ENCODE results near the gene LNX1.
A peak's percentile ranks its signal among the peaks of the same experiment; 100 is the strongest.

LNX1 gene

DNA sequence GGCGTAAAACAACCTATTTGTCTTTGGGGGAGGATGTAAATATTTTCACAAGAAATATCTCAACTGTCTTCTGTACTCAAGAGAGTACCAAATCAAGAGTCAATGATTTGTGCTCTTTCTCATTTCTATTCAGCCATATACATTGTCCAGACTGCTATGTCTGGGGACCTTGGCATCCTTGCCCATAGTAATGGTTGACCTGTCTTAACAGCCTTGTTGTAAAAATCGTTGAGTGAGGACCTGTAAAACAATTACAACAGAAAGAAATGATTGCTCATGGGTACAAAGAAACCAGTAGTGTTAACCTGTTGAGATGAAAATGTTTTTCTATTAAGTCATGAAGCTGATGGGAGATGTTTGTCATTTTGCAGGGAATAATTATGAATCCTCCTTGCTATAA lies 56.6 kb downstream of the LNX1 start:
- no peak for DNase-seq (ENCODE audit: low spot score)

DNA sequence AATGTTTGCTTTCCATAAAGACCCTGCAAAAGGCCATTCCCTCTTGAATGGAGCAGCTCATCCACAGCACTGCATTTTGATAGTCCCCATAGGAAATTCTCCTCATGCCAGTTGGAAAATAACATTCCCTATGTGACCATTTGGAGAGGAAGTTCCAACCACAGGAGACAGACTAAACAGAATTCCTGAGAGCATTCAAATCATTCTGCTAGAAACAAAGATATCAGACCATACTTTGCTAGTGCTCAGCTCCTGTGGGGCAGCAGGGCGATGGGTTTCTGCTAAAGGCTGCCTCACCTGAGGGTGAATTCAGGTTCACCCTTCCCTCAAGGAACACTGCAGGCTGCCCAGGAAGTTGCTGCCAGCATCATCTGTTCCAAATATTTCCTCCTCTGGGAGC lies 58.8 kb downstream of the LNX1 start:
- DNase-seq (ENCODE audit: low spot score) = no peak

DNA sequence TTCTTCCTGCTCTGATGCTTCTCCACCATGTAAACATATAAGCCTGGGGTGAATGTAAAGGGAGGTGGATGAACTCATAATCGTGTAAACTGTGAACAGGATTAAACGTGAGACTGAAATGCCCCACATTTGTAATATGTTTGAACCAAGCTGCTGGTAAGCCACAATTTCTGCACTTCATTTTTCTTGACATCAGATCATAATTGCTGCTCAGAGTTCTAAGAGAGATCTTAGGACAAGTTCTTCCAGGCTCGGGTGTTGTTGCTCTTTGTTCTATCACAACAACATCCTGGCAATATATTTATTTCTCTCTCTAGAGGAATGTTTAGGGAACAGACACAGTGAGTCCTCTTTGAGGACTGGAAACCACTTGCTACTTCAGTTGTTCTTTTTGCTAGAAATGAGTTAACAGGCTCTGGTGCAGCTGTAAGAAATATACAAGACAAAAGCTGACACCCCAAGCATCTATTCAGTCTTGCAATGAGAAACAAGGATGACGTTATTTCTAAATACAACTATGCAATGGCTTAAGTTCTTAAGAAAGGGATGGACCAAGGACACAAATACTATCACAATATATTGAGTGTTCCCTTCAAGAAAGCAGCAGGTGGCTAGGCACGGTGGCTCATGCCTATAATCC lies 59.6 kb downstream of the LNX1 start:
- DNase-seq (ENCODE audit: low spot score) = no peak

DNA sequence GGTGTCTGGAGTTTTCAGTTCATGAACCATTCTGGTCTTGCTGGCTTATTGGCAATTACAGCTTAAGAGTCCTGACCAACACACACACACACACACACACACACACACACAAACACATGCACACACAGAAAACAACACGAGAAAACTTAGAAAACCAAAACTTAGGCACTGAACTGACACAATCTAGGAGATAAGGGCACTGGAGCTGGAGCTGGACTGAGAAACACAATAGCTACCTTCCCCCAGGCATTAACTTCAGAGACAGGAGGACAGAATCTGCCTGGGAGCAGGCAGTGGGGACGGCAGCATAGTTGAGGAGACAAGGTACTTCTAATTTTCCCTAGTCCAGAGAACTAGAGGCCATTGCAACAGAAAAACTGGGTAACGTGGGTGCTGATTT lies 62.3 kb downstream of the LNX1 start:
- no peak for DNase-seq (ENCODE audit: low spot score)

DNA sequence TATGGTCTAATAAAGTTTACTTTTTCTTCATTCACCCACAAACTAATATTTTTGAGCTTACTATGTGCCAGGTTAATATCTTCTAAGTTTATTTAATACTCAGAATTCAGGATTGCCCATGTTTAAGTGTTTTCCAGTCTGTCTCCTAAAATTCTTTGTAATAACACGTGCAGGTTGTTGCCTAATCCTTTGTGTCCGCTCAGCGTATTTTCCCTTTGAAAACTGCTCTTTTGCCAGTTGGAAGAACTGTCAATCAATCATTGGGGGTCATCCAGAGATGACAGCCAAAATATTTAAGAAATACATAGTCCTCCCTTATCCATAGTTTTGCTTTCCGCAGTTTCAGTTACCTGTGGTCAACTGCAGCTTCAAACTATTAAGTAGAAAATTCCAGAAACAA lies 63.4 kb downstream of the LNX1 start:
- DNase-seq (ENCODE audit: low spot score) = no peak

DNA sequence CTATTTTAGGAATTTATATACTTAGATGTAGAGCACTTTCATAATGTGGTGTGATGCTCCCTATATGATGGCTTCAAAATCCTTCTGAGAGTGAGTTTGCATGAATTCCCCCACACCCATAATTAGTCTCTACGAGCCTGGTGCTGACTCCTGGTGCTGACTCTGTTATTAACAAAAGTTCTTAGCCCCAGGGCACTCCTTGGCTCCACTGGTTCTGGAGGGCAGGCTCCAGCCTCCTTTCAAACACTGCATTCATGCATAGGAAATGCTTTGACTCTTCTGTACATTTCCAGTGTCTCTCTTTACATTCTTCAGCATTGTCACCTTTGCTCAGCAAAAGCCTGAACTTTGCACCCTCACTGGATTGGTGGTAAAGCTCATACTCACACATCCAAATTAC lies 64.0 kb downstream of the LNX1 start:
- DNase-seq (ENCODE audit: low spot score) = no peak

DNA sequence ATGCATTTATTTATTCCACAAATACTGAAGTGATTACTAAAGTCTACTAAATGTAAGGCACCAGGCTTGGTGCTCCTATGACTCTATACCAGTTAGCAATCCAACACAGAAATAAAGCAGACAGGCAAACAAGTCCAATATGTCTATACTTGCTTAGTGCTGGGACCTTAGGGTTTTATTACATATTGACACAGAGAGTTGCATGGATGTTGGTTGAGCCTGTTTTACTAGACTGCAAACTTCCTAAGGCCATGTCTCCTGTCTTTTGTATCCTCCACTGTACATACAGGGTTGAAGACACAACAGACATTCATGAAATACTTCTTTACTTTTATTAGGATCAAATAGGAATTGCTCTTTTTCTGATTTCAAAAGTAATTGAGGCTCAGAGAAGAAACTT lies 69.0 kb downstream of the LNX1 start:
- DNase-seq (ENCODE audit: low spot score) = no peak

DNA sequence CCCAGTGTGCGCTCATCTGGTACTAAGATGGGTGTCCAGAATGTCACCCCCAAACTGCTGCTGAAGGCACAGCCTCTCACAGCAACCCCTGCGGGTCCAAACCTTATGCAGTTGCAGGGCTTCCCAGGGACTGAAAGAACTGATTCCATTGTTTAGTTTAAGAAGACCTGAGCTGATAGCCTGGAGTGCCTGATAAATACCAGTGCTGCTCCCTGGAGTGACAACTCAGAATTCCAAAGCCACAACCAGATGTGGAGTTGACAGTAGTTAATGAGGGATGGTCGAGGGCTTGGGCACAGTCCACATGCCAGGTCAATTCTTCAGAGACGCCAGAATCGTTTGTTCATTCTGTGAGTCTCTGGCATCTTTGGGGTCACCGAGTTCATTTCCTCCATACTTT lies 71.2 kb downstream of the LNX1 start:
- DNase-seq (ENCODE audit: low spot score) = no peak

DNA sequence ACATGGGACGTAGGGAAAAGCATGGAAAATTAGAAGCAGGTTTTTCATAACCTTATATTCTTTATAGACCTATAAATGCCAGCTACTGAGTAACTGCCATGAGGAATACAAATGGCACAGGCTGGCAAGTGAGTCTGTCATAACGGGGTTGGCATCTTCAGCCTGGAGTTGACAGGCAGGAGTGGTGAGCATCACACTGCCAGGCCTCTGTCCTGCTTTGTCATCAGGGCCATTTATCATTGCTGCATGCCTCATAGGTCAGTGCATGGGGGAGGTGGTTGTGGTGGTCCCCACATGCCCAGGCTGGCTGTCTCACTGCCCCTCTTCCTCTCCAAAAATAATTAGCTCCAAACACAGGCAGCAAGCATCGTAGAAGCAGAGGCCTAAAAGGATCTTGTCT lies 72.5 kb downstream of the LNX1 start:
- DNase-seq (ENCODE audit: low spot score) = no peak

DNA sequence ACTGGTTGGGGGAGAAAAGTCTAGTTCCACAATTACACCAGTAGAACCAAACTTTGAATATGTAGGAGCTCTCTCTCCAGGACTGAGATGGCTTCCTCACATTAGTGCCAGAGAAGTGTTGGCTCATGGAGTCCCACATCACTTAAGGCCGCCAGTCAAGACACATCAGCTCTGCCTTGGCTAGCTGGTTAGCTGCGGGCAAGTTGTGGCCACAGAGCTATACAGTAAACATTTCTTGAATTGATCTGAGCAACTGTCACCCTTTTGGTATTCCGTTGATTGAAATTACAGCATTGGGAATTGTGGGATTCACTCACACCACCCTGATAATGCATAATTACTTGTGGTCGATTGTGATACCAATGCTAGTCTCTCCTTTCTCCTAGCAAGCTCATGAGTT lies 76.2 kb downstream of the LNX1 start:
- no peak for DNase-seq (ENCODE audit: low spot score)

DNA sequence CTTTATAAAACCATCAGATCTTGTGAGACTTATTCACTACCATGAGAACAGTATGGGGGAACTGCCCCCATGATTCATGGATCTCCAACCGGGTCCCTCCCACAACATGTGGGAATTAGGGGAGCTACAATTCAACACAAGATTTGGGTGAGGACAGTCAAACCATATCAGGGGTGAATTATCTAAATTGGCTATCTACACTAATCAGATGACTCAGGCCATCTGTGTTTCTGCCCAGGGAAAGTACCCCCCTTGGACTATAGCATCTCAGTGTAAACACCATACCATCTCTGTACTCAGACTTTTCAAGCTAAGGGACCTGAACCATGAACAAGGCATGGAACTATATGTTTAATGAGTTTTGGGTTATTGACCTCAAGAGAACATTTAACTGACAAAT lies 76.8 kb downstream of the LNX1 start:
- DNase-seq (ENCODE audit: low spot score) = no peak

DNA sequence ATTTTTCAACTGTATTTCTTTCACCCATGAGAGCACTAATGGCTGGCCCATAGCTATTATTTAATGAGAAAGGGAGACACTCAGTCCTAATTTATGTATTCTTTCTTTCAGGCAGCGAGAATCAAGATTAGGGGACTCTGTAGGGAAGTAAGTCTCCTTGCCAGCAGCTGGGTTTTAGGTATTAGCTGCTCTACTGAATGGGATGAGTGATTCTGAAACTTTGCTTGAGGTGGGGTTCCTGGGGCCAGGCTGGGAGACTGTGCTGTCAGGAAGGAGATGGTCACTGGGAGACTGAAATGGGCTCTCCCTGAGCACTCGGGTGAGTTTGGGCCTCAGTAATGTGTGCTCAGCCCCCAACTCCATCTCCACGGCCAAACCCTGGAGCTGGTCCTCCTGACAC lies 78.7 kb downstream of the LNX1 start:
- no peak for DNase-seq (ENCODE audit: low spot score)

DNA sequence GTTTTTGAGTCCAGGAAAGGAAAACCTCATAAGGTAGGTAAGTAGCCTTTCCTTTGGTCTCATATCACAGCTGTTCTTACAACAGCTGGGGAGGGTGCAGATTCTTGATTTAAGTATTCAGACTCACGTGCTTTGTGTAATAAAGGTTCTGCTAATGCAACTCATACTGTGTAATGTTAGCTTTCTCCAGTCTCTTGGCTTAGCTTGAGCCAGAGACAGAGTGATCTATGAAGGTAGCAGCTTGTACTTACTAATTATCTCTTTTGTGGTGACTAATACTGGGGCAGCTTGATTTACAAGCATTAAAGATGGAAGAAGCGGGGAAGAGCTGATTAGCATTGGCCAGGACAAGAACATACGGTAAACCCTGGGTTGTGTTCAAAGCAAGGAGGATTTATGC lies 80.3 kb downstream of the LNX1 start:
- peak; percentile 7 for DNase-seq (ENCODE audit: low spot score)

DNA sequence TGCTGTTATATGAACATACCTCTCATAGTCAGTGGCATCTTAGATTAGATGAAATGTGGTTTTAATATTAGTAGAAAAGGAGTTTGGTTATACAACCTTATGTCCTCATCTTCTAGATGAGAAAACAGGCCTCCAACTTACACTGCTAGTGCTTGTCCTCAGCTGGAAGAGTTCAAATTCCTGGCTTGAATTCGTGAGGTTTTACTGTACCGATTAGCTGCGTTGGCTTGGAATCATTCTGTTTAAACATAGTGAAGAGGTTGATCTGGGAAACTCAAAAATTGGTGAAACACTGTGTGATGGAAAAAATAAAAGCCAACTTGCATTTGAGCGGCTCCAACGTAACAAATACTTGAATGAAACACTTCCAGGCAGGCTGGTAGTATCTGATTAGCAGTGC lies 81.0 kb downstream of the LNX1 start:
- DNase-seq (ENCODE audit: low spot score) = no peak

DNA sequence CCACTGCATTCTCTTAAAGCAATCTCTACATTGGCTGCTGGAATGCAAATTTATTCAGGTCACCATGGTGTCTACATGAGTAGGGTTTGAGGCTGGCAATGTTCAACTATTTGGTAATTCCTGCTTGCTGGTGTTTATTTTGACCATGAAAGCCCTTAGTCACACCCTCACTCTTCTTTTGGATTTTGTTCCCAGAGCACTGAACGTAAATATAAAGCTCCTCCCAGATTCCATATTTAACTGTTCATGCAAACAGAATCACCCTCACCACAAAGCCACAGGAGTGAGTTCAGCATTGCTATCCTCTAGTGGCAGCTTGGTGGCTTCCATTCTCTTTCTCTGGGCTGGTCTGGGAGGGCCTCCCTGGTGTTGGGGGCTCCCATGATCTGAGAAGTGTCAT lies 82.8 kb downstream of the LNX1 start:
- DNase-seq (ENCODE audit: low spot score) = no peak

DNA sequence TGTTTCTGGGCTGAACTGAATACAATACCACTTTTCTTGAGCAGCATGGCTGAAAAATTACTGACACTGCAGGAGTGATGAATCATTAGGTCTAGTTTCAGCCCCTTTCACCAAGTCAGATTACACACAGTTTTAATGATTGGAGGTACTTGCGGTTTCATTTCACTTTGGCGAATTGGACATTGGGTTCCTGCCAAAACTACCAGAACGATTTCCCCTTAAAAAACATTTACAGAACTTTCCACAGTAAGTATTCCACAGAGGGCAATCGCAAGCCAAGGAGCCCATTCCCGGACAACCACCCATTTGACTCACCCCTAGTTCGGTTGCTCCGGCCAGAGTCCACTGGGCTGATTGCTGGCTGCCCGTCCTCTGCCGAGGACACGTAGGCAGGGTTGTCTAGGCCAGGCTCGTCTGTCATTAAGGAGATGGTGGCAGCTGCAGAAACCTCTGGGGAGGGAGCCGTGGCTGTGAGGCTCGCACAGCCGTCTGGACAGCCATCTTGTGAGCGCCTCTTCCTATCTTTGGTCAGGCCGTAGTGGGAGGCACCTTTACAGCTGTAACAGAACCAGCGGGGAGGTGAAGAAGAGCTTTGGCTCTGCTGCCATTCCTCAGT lies 83.5 kb downstream of the LNX1 start:
- no peak for DNase-seq (ENCODE audit: low spot score)

DNA sequence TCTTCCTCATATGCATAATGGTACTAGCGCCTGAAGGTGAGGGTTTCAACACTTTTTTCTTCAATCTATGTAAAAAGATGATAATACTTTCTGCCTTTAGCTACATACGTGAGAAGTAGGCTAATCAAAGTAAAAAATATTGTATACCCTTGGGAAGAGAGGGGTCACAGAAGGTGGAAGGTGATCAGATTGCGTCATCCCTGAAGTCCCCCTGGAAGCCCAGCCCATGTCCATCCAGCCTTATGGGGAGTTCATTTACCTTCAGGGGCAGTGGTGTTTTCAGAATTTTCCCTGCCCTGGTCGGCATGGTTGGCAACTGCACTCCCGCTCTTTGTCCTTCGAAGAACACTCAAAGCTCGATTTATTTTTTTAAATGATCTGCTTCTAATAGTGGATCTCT lies 84.2 kb downstream of the LNX1 start:
- no peak for DNase-seq (ENCODE audit: low spot score)

DNA sequence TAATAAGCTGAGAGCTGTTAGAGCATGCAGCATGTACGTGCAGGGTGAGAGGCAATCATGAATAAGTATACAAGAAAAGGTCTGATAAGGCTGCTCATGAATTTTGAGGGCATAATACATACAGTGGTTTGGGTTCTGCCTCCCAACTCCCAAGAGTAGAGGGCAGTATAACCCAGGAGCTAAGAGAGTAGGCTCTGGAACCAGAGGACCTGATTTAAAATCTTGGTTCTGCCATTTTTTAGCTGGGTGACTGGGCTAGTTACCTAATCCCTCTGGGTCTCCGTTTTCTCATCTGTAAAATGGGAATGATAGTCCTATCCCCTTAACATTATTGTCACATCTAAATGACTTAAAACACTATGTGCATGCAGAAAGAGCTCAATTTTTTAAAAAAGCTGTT lies 85.3 kb downstream of the LNX1 start:
- no peak for DNase-seq (ENCODE audit: low spot score)

DNA sequence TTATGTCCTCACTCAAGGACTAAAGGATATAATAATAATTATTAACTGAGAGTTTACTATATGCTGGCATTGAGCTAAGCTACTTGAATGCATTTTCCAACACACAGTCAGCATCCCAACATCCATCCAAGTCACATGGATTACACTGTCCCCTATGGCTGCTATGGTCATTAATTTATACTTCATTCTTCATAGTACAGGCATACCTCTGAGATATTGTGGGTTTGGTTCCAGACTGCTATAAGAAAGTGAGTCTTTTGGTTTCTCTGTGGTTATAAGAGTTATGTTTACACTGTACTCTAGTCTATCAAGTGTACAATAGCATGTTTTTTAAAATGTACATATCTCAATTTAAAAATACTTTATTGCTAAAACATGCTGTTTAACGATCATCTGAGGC lies 89.2 kb downstream of the LNX1 start:
- no peak for DNase-seq (ENCODE audit: low spot score)

DNA sequence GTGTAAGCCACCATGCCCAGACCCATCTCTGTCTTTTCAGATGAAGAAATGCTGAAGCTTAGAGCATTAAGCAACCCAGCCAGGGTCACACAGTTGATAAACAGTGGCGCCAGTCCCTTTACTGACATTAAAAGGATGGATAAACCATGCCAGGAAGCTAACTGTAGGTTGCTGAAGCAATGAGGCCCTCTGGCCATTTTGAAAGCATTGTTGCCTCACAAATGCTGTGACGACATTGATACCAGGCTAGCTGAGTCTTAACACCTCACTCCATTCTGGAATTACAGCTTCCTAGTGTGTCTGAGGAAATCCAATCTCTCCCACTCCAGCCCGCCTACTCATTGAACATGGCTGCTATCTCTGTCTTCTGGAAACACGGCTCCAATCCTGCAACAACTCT lies 89.7 kb downstream of the LNX1 start:
- DNase-seq (ENCODE audit: low spot score) = no peak

DNA sequence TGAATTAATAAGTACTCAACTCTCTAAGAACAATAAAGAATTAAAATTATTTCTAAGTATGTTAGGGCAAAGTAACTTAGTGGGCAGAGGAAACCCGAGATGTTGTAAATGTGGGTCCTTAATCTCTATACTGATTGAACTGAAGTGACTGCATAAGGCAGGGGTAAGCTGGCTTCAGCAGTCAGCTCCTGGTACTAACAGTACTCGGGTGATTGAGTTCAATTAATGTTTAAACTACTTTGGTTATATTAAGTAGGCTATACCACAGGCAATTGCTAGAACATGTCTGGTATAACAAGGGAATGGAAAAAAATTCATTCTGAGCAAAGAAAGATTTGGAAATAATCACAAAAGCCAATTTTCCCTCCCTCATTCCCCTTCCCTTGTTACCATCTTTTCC lies 90.7 kb downstream of the LNX1 start:
- no peak for DNase-seq (ENCODE audit: low spot score)

DNA sequence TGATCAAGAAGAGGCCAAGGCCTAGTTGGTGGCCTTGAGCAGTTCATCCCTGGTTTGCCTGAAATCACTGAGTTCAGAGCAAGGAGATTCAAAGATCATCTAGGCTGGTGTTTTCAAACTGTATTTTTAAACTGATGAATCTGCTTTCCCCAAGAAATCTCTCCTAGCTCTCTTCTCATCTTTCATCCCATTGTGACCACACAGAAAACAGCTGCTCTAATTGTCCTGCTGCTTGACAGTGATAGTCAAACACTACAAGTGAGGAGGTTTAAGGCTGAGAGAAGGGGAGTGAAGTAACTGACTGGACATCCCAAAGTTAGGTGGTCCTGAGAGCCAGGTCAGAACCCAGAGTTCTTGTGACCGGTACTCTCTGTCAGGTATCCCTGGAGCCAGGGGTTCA lies 91.5 kb downstream of the LNX1 start:
- DNase-seq (ENCODE audit: low spot score) = no peak

DNA sequence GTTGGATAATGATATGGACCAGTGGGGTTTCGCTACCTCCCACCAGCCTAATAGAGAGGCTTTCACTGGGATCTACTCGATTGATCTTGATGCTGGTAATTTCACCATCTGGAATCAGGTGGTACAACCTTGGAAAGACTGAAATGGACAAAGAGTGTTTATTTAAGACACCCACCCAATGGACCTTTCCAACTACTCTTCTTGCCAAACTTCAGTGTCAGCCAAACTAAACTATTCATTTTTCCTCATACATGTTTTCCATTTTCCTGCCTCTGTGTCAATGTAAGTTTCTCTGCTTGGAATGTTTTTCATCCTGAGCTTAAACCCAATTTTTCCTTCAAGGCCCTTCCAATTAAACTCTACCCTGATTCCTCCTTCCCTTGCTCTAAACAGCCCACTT lies 92.6 kb downstream of the LNX1 start:
- DNase-seq (ENCODE audit: low spot score) = no peak

DNA sequence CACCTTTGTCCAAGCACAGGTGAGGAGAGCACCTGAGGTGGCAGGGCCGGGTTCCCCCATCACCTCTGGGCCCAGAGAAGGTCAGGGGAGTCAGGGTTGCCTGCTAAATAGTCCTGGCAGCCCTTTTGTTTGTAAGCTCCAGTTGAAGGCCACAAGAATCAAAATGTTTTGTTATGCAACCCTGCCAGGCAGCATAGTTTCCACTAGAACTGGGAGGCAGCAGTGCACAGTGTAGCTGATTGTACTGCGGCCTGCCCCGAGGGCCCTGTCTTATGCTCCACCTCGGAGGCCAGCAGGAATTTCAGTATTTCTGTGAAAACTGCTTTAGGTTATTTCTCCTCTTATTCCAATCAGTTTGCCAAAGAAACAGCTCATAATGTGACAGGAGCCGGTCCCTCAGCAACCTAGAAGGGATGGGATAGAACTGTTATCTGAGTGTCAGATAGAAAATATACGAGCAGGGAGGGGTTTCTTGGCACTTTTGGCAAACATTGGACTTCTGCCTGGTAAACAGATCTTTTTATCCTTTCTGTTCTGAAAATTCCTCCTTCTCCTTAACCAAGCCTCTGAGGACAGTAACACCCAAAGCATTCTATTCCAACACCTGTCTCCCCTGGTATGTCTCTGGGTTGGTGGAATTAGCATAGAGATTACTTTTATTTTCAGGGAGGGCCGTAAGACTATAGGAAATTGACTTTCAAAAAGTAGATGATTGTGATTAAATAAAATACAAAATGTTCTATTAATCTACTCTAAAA lies 93.6 kb downstream of the LNX1 start:
- no peak for DNase-seq (ENCODE audit: low spot score)

Data from Ammon's horn (tissue), 1 donor.